GM12872 (cell line): ENCODE results near the gene RAB36.

Experiments used
- TF ChIP-seq, protein P1 (sequence below): IDR thresholded peaks from 3 replicates; pipeline ENCODE4 v1.5.1; 2011; ENCODE audit warnings: low read depth, mild to moderate bottlenecking, low read length, moderate library complexity; ENCODE audit not compliant: insufficient read depth

RAB36 gene

DNA sequence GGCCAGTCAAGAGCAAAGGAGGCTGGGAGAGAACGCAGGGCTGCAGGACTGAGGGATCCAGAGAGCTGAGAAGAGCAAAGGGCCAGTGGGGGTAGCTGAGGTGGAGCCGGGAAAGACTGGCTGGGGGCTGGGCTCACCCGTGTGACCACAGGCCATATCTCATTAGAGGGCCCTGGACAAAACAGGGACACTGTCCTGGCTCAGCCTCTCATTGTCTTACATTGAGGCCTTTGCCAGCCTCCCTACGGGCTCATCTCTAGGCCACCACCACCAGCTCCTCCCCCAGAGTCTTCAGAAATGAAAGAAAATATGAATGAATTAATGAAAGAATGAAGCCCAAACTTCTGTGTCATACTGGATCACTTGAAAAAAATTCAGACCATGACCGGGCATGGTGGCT is 9.2 kb downstream of the RAB36 start:
- TF ChIP-seq, protein P1, sequence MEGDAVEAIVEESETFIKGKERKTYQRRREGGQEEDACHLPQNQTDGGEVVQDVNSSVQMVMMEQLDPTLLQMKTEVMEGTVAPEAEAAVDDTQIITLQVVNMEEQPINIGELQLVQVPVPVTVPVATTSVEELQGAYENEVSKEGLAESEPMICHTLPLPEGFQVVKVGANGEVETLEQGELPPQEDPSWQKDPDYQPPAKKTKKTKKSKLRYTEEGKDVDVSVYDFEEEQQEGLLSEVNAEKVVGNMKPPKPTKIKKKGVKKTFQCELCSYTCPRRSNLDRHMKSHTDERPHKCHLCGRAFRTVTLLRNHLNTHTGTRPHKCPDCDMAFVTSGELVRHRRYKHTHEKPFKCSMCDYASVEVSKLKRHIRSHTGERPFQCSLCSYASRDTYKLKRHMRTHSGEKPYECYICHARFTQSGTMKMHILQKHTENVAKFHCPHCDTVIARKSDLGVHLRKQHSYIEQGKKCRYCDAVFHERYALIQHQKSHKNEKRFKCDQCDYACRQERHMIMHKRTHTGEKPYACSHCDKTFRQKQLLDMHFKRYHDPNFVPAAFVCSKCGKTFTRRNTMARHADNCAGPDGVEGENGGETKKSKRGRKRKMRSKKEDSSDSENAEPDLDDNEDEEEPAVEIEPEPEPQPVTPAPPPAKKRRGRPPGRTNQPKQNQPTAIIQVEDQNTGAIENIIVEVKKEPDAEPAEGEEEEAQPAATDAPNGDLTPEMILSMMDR, result no peak

DNA sequence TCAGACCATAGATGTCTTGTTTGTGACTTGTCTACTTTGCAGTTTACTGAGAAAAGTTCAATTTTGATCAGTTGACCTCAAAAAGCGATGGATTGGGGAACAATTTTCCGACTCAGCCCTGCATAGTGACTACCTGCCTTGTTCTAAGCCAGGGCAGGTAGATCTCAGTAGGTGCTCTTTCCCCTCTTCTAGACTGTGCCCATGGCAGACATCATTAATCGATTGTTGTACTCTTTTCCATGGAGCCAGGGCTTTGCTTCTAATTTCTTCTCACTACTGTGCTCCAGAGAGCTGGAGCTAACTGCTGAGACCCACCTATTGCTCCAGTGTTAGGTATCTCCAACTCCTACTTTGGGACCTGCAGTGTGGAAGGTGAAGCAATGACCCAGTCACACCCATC is 9.9 kb downstream of the RAB36 start:
- TF ChIP-seq, protein P1, result no peak

DNA sequence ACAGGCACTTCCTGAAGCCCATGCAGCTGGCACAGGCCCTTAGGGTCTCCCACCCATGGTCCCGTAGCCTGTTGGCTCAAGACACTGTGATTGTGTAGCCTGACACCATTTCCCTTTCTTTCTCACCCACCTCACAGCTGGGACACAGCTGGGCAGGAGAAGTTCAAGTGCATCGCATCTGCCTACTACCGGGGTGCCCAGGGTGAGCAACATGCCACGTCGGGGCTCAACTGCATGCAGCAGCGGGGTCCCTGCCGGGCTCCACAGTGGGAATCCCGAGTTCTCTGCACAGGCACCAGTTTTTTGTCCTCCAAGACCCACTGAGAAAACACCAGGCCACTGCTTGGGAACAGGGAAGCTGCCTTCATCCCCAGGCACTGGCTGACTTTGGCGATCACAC is 10.6 kb downstream of the RAB36 start:
- TF ChIP-seq, protein P1, result no peak

DNA sequence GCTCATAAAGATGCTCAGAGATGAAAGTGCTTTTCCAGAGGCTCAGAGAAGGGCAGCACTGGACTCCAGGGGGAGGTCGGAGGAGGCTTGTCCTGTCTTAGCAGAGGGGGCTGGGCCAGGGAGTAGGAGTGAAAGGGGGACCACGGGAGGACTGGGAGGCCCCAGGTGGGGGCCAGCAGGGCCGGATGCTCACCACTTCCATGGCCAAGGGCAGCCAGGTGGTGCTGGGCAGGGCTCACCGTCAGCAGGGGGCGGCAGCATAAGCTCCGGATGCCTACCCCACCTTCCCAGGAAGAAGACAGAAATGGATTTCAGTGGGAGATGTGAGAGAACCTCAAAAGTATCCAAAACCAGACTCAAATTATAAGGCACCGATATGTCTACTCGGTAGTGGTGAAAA is 11.0 kb downstream of the RAB36 start:
- TF ChIP-seq, protein P1, result no peak

DNA sequence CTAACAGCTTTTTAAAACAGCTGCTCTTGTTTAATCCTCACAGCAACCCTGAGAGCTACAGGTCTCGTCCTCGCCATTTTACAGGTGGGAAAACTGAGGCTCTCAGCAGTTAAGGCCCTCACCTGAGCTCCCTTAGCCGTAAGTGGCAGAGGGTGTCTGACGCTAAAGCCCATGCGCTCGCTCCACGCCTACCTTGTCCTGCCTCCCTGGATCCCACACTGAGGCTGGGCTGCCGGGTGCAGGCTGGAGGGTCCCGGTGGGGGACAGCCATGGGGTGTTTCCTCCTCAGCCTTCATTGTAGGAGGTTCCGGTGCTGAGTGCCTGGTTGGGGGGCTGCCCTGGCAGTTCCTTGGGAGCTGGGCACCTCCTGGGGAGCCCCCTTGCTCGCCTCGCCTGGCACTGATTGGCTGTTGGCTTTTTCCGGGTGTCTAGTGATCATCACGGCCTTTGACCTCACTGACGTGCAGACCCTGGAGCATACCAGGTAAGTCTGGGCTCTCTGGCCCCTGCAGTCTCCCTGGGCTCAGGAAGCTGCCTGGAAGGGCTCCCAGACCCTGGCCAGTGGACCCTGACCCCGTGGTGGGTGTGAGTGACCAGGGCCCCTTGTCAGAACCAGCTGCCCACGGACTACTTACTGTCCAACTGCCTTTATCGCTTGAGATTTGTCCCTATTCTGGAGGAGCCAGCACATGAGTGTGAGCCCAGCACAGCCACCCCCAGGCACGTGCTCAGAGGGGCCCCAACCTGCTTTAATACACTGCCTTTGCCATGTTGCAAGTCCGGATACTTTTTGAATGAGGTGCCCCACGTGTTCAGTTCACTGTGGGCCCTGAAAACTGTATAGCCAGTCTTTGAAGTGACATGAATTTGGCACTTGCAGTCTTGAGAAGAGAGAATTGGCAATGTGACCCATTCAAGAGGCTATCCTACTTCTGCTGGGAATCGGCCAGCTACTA is 12.6 kb downstream of the RAB36 start:
- TF ChIP-seq, protein P1, result no peak

DNA sequence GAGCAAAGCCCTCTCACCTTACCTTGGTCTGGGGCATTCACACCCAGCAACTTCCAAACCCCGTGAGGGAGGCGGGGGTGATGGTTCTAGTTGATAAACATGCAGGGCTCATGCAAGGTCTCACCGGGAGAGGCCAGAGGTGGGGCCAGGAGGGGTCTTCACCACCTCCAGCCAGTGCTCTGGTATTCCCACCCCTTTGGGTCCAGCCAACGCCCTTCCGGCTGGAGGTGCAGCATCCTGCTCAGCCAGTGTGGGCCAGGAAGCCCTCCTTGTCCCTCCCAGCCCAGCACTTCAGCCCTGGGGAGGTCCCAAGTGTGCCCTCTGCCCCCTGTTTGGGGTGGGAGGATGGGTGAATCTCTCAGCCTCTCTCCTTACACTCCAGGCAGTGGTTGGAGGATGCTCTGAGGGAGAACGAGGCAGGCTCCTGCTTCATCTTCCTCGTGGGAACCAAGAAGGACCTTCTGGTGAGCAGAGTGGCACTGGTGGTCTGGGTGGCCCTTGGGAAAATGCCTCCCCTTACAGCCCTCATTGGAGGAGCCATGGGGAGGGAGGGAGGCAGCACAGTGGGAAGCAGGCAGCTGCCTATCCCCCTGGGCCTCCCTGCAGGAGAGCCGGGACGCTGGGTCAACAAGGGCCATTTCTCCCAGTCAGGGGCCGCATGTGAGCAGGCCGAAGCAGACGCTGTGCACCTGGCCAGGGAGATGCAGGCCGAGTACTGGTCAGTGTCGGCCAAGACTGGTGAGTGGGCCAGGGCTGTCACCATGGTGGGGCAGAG is 13.4 kb downstream of the RAB36 start:
- TF ChIP-seq, protein P1, result no peak

DNA sequence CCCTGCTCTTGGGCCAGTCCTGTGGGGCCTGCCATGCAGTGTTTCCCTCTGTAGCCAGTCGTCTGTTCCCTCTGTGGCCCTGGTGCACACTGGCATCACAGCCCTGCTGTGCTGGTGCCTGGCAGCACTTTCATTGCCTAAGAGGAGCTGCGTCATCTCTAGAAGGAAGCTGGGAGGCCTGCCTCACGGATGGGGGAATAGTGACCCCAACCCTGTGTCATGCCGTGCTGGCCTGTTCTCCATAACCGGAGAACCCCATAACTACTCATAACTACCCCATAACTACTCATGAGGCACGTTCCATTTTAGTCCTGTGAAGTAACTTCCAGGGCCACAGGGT is 14.0 kb downstream of the RAB36 start:
- TF ChIP-seq, protein P1, result no peak
